Islet of Langerhans (tissue), 1 donor: ENCODE results near the gene MROH8.
"Not testable (repeated sequence)": the region's sequence is repeated elsewhere in the genome, so short reads cannot be mapped to it uniquely, and the experiment has no call there.

Source experiments
- FAIRE-seq: peaks from one replicate; lab custom pipeline; 2011; peaks lifted over from hg19 to GRCh38; lab: Jason Lieb, UNC

Gene MROH8

GRCh38 chr20:37154684-37155298, 24.6 kb downstream of the MROH8 start:
- FAIRE-seq = no peak

- no peak for FAIRE-seq
These were observed 27.1 kb downstream of the MROH8 start for GRCh38 chr20:37152284-37152683.

- FAIRE-seq = no peak
These were observed 27.8 kb downstream of the MROH8 start for GRCh38 chr20:37151529-37151928.

GRCh38 chr20:37150864-37151263, 28.5 kb downstream of the MROH8 start:
- not testable (repeated sequence) for FAIRE-seq

- no peak for FAIRE-seq
These were observed 32.1 kb downstream of the MROH8 start for GRCh38 chr20:37147250-37147649.

- no peak for FAIRE-seq
These were observed 34.4 kb downstream of the MROH8 start for GRCh38 chr20:37144856-37145404.

GRCh38 chr20:37142708-37143107, 36.6 kb downstream of the MROH8 start:
- no peak for FAIRE-seq

- FAIRE-seq = no peak
These were observed 41.8 kb downstream of the MROH8 start for GRCh38 chr20:37137547-37137946.

GRCh38 chr20:37133952-37134351, 45.4 kb downstream of the MROH8 start:
- no peak for FAIRE-seq

- FAIRE-seq = no peak
These were observed 47.9 kb downstream of the MROH8 start for GRCh38 chr20:37131486-37131885.

GRCh38 chr20:37128803-37129202, 50.5 kb downstream of the MROH8 start:
- no peak for FAIRE-seq

GRCh38 chr20:37126290-37126689, 53.1 kb downstream of the MROH8 start:
- FAIRE-seq = not testable (repeated sequence)

- no peak for FAIRE-seq
These were observed 55.9 kb downstream of the MROH8 start for GRCh38 chr20:37123441-37123840.

GRCh38 chr20:37120497-37120896, 58.9 kb downstream of the MROH8 start:
- no peak for FAIRE-seq

- no peak for FAIRE-seq
These were observed 59.9 kb downstream of the MROH8 start for GRCh38 chr20:37119356-37120036.

GRCh38 chr20:37114012-37114411, 65.3 kb downstream of the MROH8 start:
- no peak for FAIRE-seq

- no peak for FAIRE-seq
These were observed 67.4 kb downstream of the MROH8 start for GRCh38 chr20:37111926-37112455.

GRCh38 chr20:37108676-37109075, 70.7 kb downstream of the MROH8 start:
- no peak for FAIRE-seq

- FAIRE-seq = no peak
These were observed 76.8 kb downstream of the MROH8 start for GRCh38 chr20:37102571-37102970.

- no peak for FAIRE-seq
These were observed 82.8 kb downstream of the MROH8 start for GRCh38 chr20:37096415-37097041.

GRCh38 chr20:37095599-37096414, 83.5 kb downstream of the MROH8 start, which contains the start of gene RBL1:
TSS of gene RBL1 (minus strand) at chr20:37095997. CDS start at chr20:37095928, 69 bp downstream.
- FAIRE-seq = no peak

GRCh38 chr20:37095108-37095598, 84.2 kb downstream of the MROH8 start:
- FAIRE-seq = no peak
